Tibial nerve (tissue), 4 donors: ENCODE data around the gene ANKRD11.

ENCODE experiments used
- EP300 ChIP-seq, 2 donors: sonication (generic); formaldehyde crosslinking; IDR thresholded peaks; one replicate each; pipeline ENCODE4 v1.6.1; 2017; ENCODE audit warnings: antibody characterized with exemption in 2 of 2, mild to moderate bottlenecking in 1 of 2
- POLR2A ChIP-seq, 2 donors: fragments of 450-650 bp; IDR thresholded peaks; one replicate each; pipeline ENCODE4 v1.6.1; 2017; ENCODE audit warnings: antibody characterized with exemption in 2 of 2, mild to moderate bottlenecking in 2 of 2, moderate library complexity in 2 of 2
- TF ChIP-seq, protein P1 (sequence below), 5 experiments: fragments of 200-600 bp in 3 of 5; fragments of 450-650 bp in 2 of 5; sonication (generic) in 3 of 5; IDR thresholded peaks; one replicate each; pipeline ENCODE4 v1.5.1; 2016 to 2019; ENCODE audit warnings: antibody characterized with exemption in 5 of 5, mild to moderate bottlenecking in 3 of 5, moderate library complexity in 2 of 5

DNA sequence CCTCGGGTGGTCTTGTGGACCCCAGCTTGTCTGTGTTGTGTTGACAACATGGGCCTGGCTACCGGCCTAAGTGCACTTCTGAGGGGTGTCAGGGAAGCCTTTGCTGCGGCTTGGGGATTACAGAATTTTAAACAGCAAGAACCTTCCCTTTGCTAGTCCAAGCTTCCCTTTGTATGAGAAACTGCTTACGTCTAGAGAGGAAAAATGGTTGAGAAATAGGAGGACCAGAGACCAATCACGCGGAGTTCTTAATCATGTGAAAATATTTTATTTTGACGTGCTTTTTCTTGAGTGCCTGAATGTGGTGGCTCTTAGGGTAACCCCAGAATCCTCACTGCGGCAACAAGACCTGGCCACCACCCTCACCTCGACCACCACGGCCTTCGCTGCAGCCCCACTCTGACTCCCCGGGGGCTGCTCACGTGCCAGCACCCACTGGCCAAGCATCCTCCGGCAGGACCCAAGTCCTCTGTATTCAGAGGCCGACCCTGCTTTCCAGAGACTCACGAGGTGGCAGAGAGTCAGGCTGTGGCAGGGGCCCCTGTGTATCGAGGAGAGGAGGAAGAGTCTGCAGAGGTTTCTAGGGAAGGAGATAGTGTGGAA, 191.6 kb downstream of the ANKRD11 start:
- TF ChIP-seq, protein P1, sequence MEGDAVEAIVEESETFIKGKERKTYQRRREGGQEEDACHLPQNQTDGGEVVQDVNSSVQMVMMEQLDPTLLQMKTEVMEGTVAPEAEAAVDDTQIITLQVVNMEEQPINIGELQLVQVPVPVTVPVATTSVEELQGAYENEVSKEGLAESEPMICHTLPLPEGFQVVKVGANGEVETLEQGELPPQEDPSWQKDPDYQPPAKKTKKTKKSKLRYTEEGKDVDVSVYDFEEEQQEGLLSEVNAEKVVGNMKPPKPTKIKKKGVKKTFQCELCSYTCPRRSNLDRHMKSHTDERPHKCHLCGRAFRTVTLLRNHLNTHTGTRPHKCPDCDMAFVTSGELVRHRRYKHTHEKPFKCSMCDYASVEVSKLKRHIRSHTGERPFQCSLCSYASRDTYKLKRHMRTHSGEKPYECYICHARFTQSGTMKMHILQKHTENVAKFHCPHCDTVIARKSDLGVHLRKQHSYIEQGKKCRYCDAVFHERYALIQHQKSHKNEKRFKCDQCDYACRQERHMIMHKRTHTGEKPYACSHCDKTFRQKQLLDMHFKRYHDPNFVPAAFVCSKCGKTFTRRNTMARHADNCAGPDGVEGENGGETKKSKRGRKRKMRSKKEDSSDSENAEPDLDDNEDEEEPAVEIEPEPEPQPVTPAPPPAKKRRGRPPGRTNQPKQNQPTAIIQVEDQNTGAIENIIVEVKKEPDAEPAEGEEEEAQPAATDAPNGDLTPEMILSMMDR (IDR thresholded peaks at IDR 0.05): no peak
- TF ChIP-seq POLR2A (IDR thresholded peaks at IDR 0.05): no peak
- TF ChIP-seq EP300 (IDR thresholded peaks at IDR 0.05): no peak
